BE2C (cell line): ENCODE measurements around the gene PARD3B.

ENCODE experiments used
- DNase-seq: peaks from one replicate; pipeline ENCODE4 v3.0.0-alpha.2; 2020
- H3K27me3 ChIP-seq: fragments of 250-450 bp; sonication (Bioruptor Pico); 2 replicates; pipeline ENCODE4 v1.5.1; 2020; ENCODE audit warnings: mild to moderate bottlenecking
- H3K36me3 ChIP-seq: fragments of 250-450 bp; sonication (Bioruptor Pico); 2 replicates; pipeline ENCODE4 v1.5.1; 2020; ENCODE audit warnings: mild to moderate bottlenecking
- H3K4me1 ChIP-seq: fragments of 250-450 bp; sonication (Bioruptor Pico); 2 replicates; pipeline ENCODE4 v1.5.1; 2020
- H3K4me3 ChIP-seq: 2 replicates; pipeline ENCODE4 v1.5.1; 2011; ENCODE audit warnings: low read depth, low read length
- H3K9me3 ChIP-seq: fragments of 250-450 bp; sonication (Bioruptor Pico); 2 replicates; pipeline ENCODE4 v1.5.1; 2020
- TF ChIP-seq, protein P1 (sequence below): IDR thresholded peaks from 2 replicates; pipeline ENCODE4 v1.5.1; 2012; ENCODE audit warnings: mild to moderate bottlenecking, low read depth, low read length

Gene PARD3B

DNA sequence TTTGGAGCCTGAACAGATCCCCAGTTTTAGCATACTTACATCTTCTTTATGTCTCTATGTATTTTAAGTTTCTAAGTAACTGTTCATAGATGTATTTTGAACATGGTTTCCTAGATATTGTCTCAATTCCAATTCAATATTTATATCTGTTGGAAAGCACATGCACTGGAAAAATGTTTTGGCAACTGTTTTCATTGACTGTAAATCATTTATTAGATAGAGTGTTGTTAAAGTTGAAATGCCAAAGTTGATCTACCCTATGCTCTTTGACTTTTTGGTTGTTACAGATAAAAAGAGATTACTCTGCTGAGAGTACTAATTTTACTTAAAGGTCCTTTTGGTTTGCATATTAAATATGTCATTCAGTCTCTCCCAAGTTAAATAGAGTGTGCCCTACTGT, 792.0 kb downstream of the PARD3B start:
- Histone ChIP-seq H3K9me3 (no peaks in the 10 kb centered on the region), H3K27me3 (no peaks in the 10 kb centered on the region), H3K36me3 (no peaks in the 10 kb centered on the region), H3K4me3 (no peak overlapping the region), H3K4me1 (no peaks in the 10 kb centered on the region)
- no peak for DNase-seq
- TF ChIP-seq, protein P1, sequence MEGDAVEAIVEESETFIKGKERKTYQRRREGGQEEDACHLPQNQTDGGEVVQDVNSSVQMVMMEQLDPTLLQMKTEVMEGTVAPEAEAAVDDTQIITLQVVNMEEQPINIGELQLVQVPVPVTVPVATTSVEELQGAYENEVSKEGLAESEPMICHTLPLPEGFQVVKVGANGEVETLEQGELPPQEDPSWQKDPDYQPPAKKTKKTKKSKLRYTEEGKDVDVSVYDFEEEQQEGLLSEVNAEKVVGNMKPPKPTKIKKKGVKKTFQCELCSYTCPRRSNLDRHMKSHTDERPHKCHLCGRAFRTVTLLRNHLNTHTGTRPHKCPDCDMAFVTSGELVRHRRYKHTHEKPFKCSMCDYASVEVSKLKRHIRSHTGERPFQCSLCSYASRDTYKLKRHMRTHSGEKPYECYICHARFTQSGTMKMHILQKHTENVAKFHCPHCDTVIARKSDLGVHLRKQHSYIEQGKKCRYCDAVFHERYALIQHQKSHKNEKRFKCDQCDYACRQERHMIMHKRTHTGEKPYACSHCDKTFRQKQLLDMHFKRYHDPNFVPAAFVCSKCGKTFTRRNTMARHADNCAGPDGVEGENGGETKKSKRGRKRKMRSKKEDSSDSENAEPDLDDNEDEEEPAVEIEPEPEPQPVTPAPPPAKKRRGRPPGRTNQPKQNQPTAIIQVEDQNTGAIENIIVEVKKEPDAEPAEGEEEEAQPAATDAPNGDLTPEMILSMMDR: no peak

DNA sequence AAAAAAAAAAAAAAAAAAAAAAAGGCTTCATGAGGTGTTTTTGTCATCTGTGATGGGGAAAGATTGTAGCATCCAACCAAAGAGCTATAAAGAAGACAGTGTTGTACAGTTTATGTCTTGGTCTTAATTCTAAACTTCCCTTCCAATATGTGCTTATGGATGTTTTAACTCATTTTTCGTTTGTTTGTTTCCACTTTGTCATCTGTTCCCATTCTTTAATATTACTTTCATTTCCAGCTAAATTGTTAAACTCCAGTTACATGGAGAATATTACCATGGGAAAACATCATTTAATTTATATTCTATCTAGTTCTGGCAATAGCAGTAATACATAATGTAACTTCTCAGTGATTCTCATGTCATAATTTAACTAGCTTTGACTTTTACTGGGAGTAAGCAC, 792.9 kb downstream of the PARD3B start:
- no peak for DNase-seq
- H3K4me1 ChIP-seq: no peaks in the 10 kb centered on the region; the same call in 1 of the 2 replicates
- no peak overlapping the region for H3K4me3 ChIP-seq
- H3K36me3 ChIP-seq: no peaks in the 10 kb centered on the region
- no peaks in the 10 kb centered on the region for H3K27me3 ChIP-seq
- H3K9me3 ChIP-seq: no peaks in the 10 kb centered on the region
- TF ChIP-seq, protein P1: no peak

DNA sequence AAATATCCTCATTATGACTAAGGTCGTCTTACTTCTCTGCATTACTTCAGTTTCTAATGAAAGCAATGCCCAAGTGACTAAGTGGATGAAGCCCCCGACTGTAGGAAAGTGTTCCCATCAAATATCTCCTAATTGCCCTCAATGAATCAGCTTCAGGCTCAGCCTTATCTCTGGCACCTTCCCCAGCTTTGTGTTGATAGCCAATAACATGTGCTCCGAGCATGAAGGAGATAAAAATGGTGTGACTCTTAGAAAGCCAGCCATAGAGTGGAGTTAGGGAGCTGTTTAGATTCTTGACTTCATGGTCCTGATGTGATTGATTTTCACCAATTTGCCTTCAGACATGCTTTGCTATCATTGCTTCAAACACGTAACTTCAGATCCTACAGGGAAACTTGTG, 797.8 kb downstream of the PARD3B start:
- Histone ChIP-seq H3K4me3 (no peak overlapping the region), H3K27me3 (no peaks in the 10 kb centered on the region), H3K9me3 (no peaks in the 10 kb centered on the region), H3K36me3 (no peaks in the 10 kb centered on the region), H3K4me1 (no peaks in the 10 kb centered on the region; the same call in 1 of the 2 replicates)
- TF ChIP-seq, protein P1: no peak
- DNase-seq: peak; percentile 8

DNA sequence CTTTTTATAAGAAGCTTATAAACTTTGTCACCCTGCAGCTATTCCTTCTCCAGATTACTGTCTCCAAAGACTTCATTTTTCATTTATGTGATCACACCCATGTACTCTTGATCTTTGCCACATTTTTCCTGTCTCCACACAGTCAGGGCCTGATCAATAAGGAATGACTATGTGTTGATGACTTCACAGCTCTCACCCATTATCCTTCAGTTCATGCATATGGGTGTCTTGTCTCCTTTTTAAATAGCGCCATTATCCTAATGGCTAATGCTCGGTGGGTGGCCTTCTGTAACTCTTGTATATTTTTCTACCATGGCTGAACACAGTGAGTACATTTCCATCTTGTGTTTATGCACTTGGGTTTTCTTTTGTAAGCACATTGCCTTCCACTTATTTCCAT, 801.4 kb downstream of the PARD3B start:
- no peak for DNase-seq

DNA sequence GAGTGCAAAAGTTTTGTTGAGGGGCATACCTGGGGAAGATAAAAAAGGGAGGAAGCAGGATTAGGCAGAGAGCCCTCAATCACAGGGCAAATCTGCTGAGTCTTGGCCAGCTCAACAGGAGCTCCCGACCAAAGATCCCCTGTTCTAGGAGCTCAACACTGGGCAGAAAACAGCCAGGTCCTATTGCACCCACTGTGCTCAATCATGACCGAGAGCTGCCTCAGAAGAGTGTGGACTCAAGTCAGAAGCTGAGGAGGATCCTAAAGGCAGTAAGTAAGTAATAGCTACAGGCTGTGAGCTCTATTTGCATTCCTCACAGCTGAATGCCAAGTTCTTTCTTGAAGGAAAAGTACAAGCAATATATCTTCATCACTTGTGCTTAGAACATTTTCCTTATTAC, 802.6 kb downstream of the PARD3B start:
- Histone ChIP-seq H3K4me3 (no peak overlapping the region), H3K4me1 (peaks cover 4% of the 10 kb centered on the region), H3K27me3 (no peaks in the 10 kb centered on the region), H3K9me3 (no peaks in the 10 kb centered on the region), H3K36me3 (no peaks in the 10 kb centered on the region)
- TF ChIP-seq, protein P1: no peak
- no peak for DNase-seq

More for the DNA sequence above, 801.4 kb downstream of the PARD3B start:
- Histone ChIP-seq H3K27me3 (no peaks in the 10 kb centered on the region), H3K4me3 (no peak overlapping the region), H3K36me3 (no peaks in the 10 kb centered on the region), H3K9me3 (no peaks in the 10 kb centered on the region), H3K4me1 (no peaks in the 10 kb centered on the region; the same call in 1 of the 2 replicates)
- TF ChIP-seq, protein P1: no peak

DNA sequence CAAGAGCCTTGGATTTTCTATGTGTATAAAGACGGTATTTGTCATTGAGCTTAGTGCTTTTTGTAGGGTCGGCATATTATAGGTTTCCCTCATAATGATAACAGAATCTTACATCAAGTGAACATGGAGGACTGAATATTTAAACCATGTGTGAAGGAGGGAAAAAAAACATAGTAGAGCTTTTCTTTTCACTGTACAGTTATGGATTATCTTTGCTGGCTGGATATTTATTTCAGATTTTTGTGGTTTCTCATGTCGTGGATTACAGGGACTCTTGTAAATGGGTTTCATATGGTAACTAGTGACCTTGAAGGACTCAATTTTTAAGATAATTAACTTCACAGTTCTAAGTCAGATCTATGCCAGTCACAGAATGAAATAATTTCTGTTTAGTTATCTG, 806.8 kb downstream of the PARD3B start:
- no peak for DNase-seq
- Histone ChIP-seq H3K4me3 (no peak overlapping the region), H3K27me3 (no peaks in the 10 kb centered on the region), H3K9me3 (no peaks in the 10 kb centered on the region), H3K36me3 (no peaks in the 10 kb centered on the region), H3K4me1 (peaks cover 4% of the 10 kb centered on the region; the same call in 1 of the 2 replicates)
- TF ChIP-seq, protein P1: no peak
